Neural cell (in vitro differentiated cells): ENCODE measurements around the gene CRHR1. TPM values are rescaled to one million over a fixed set of nuclear protein-coding genes. Genes with fewer than 3 reads are reported as not detected.

ENCODE experiments used
- H2AFZ ChIP-seq: fragments of 200-600, 300-800 bp; sonication (generic), shearing (Covaris generic); 2 replicates; pipeline ENCODE4 v1.6.0; 2014; ENCODE audit warnings: low read depth, mild to moderate bottlenecking, antibody characterized with exemption, low read length, moderate library complexity
- H3F3A ChIP-seq: fragments of 200-600 bp; shearing (Covaris generic); 2 replicates; pipeline ENCODE4 v1.6.1; 2016; ENCODE audit warnings: mild to moderate bottlenecking, moderate library complexity, mixed read lengths, antibody characterized with exemption, low read length; ENCODE audit not compliant: insufficient read depth, poor library complexity, severe bottlenecking
- H3K27ac ChIP-seq: fragments of 200-600, 300-800 bp; sonication (generic), shearing (Covaris generic); 2 replicates; pipeline ENCODE4 v1.5.1; 2014; ENCODE audit warnings: mild to moderate bottlenecking, low read length, moderate library complexity
- H3K27me3 ChIP-seq: fragments of 300-800, 200-600 bp; sonication (generic), shearing (Covaris generic); 2 replicates; pipeline ENCODE4 v1.6.0; 2014; ENCODE audit warnings: mild to moderate bottlenecking, low read depth, low read length, moderate library complexity; ENCODE audit not compliant: insufficient read depth
- H3K36me3 ChIP-seq: fragments of 300-800, 200-600 bp; sonication (generic), shearing (Covaris generic); 2 replicates; pipeline ENCODE4 v1.5.1; 2014; ENCODE audit warnings: mild to moderate bottlenecking, antibody characterized with exemption, low read length, moderate library complexity; ENCODE audit not compliant: insufficient read depth
- H3K4me2 ChIP-seq: fragments of 300-800, 200-600 bp; sonication (generic), shearing (Covaris generic); 2 replicates; pipeline ENCODE4 v1.6.0; 2014; ENCODE audit warnings: mild to moderate bottlenecking, low read length
- H3K4me3 ChIP-seq: fragments of 300-800, 200-600 bp; sonication (generic), shearing (Covaris generic); 2 replicates; pipeline ENCODE4 v1.5.1; 2014; ENCODE audit warnings: mild to moderate bottlenecking, low read length, moderate library complexity
- H3K79me2 ChIP-seq: fragments of 200-600 bp; shearing (Covaris generic); replicated peaks from 2 replicates; pipeline ENCODE4 v1.6.0; 2014; ENCODE audit warnings: mild to moderate bottlenecking, low read length, moderate library complexity; ENCODE audit not compliant: insufficient read depth
- H3K9ac ChIP-seq: fragments of 300-800, 200-600 bp; sonication (generic), shearing (Covaris generic); 2 replicates; pipeline ENCODE4 v1.6.1; 2016; ENCODE audit warnings: mild to moderate bottlenecking, low read length, mixed read lengths
- H3K9me2 ChIP-seq: fragments of 200-600 bp; shearing (Covaris generic); 2 replicates; pipeline ENCODE4 v1.6.1; 2016; ENCODE audit warnings: mild to moderate bottlenecking, low read length, mixed read lengths; ENCODE audit not compliant: insufficient read depth
- H3K9me3 ChIP-seq: fragments of 200-600, 300-800 bp; sonication (generic), shearing (Covaris generic); 2 replicates; pipeline ENCODE4 v1.6.1; 2016; ENCODE audit warnings: mild to moderate bottlenecking, mixed run types, low read length, moderate library complexity, mixed read lengths
- H4K20me1 ChIP-seq: fragments of 200-600 bp; shearing (Covaris generic); 2 replicates; pipeline ENCODE4 v1.6.1; 2016; ENCODE audit warnings: mild to moderate bottlenecking, mixed run types; ENCODE audit not compliant: insufficient read depth
- CTCF ChIP-seq: fragments of 450-650 bp; IDR thresholded peaks from 2 replicates; pipeline ENCODE4 v1.5.1; 2014; ENCODE audit warnings: antibody characterized with exemption, mild to moderate bottlenecking, moderate library complexity; ENCODE audit not compliant: poor library complexity, severe bottlenecking
- EP300 ChIP-seq: fragments of 450-650 bp; conservative IDR thresholded peaks from 2 replicates; pipeline ENCODE4 v1.6.1; 2014; ENCODE audit warnings: antibody characterized with exemption, mild to moderate bottlenecking, moderate library complexity; ENCODE audit not compliant: poor library complexity, severe bottlenecking
- EZH2 ChIP-seq: fragments of 200-600, 300-800 bp; shearing (Covaris generic), sonication (generic); IDR thresholded peaks from 2 replicates; pipeline ENCODE4 v1.6.1; 2014; ENCODE audit warnings: antibody characterized with exemption, low read length, borderline replicate concordance, mild to moderate bottlenecking; ENCODE audit not compliant: insufficient read depth, poor library complexity, severe bottlenecking
- MXI1 ChIP-seq: fragments of 450-650 bp; conservative IDR thresholded peaks from 2 replicates; pipeline ENCODE4 v1.6.1; 2014; ENCODE audit warnings: antibody characterized with exemption, mild to moderate bottlenecking; ENCODE audit not compliant: poor library complexity, severe bottlenecking
- POLR2AphosphoS5 ChIP-seq: IDR thresholded peaks from 2 replicates; pipeline ENCODE4 v1.6.1; 2012
- RAD21 ChIP-seq: fragments of 450-650 bp; conservative IDR thresholded peaks from 2 replicates; pipeline ENCODE4 v1.6.1; 2014; ENCODE audit warnings: antibody characterized with exemption, mild to moderate bottlenecking, moderate library complexity
- REST ChIP-seq: IDR thresholded peaks from 2 replicates; pipeline ENCODE4 v1.6.1; 2012; ENCODE audit warnings: borderline replicate concordance
- SMC3 ChIP-seq: fragments of 450-650 bp; conservative IDR thresholded peaks from 2 replicates; pipeline ENCODE4 v1.6.1; 2014; ENCODE audit warnings: antibody characterized with exemption, mild to moderate bottlenecking, moderate library complexity; ENCODE audit not compliant: poor library complexity
- TAF1 ChIP-seq: IDR thresholded peaks from 2 replicates; pipeline ENCODE4 v1.6.1; 2012; ENCODE audit warnings: low read depth
- polyA plus RNA-seq: library from polyadenylated mRNA; depleted of rRNA; stranded (reverse); fragments of >200 nt; gene quantifications from 2 replicates; pipeline ENCODE4 v1.2.3, GENCODE V29; 2014

Gene CRHR1
- polyA plus RNA-seq, 1 donor from 2014 or later: 4.5 TPM

GRCh38 chr17:45824901-45825492 lies 40.9 kb downstream of the CRHR1 start:
- no peak overlapping the region for H2AFZ ChIP-seq
- no peaks in the 10 kb centered on the region for H3K79me2 ChIP-seq
- H3K27ac ChIP-seq: no peak overlapping the region
- no peaks in the 10 kb centered on the region for H3F3A ChIP-seq
- no peaks in the 10 kb centered on the region for H3K9me3 ChIP-seq
- TF ChIP-seq RAD21 (no peak), EZH2 (no peak), TAF1 (no peak), EP300 (no peak), MXI1 (no peak), CTCF (no peak), SMC3 (no peak), REST (no peak), POLR2AphosphoS5 (no peak)
- no peaks in the 10 kb centered on the region for H4K20me1 ChIP-seq
- H3K4me3 ChIP-seq: no peak overlapping the region
- H3K27me3 ChIP-seq: no peaks in the 10 kb centered on the region
- H3K9me2 ChIP-seq: no peaks in the 10 kb centered on the region
- H3K4me2 ChIP-seq: no peak overlapping the region
- H3K36me3 ChIP-seq: no peaks in the 10 kb centered on the region
- H3K9ac ChIP-seq: no peak overlapping the region

GRCh38 chr17:45825792-45826191 lies 41.7 kb downstream of the CRHR1 start:
- Histone ChIP-seq H3K4me3 (no peak overlapping the region), H3F3A (no peaks in the 10 kb centered on the region), H3K9me3 (no peaks in the 10 kb centered on the region), H2AFZ (no peak overlapping the region), H3K9ac (no peak overlapping the region), H3K27ac (no peak overlapping the region), H3K27me3 (no peaks in the 10 kb centered on the region), H3K79me2 (no peaks in the 10 kb centered on the region), H3K36me3 (no peaks in the 10 kb centered on the region), H3K9me2 (no peaks in the 10 kb centered on the region), H4K20me1 (no peaks in the 10 kb centered on the region), H3K4me2 (no peak overlapping the region)
- TF ChIP-seq EZH2 (no peak), POLR2AphosphoS5 (no peak), EP300 (no peak), TAF1 (no peak), RAD21 (no peak), MXI1 (no peak), SMC3 (no peak), REST (no peak), CTCF (no peak)
